ENCODE measurements around the gene MRPL10.

The MRPL10 gene

GRCh38 chr17:47875011-47875985, 44.0 kb upstream of the MRPL10 start:
- no peak for TF ChIP-seq CTCF (IDR thresholded peaks at IDR 0.05; ENCODE audit: insufficient read depth, low read length, missing control alignments)
- ChIA-PET CTCF (interaction anchor here (1.0 to 10.4 kb wide), 7 partner anchors 9 to 34 kb away, joined by 3 to 82 read pairs (median 6); partner anchors contain the start of gene SCRN2), POLR2A (no interaction called here)
- no peak for DNase-seq (ENCODE audit: low read depth, low spot score)
- H3K4me3 ChIP-seq (ENCODE audit: low read depth, low read length) = no peak overlapping the region

- ChIA-PET POLR2A (no interaction called here), CTCF (interaction anchor here (1.2 to 10.4 kb wide), 5 partner anchors 12 to 33 kb away, joined by 3 to 82 read pairs (median 4); partner anchors contain the start of genes SCRN2 and SP6)
- DNase-seq (ENCODE audit: low read depth, low spot score) = no peak
- no peak overlapping the region for H3K4me3 ChIP-seq (ENCODE audit: low read depth, low read length)
- no peak for TF ChIP-seq CTCF (IDR thresholded peaks at IDR 0.05; ENCODE audit: insufficient read depth, low read length, missing control alignments)
Measured at GRCh38 chr17:47873200-47874090, 42.1 kb upstream of the MRPL10 start.

- TF ChIP-seq CTCF (IDR thresholded peaks at IDR 0.05; ENCODE audit: insufficient read depth, low read length, missing control alignments) = no peak
- ChIA-PET POLR2A (no interaction called here), CTCF (interaction anchor here (0.7 to 10.4 kb wide), 5 partner anchors 12 to 32 kb away, joined by 3 to 82 read pairs (median 4); partner anchors contain the start of gene SCRN2)
- no peak overlapping the region for H3K4me3 ChIP-seq (ENCODE audit: low read depth, low read length)
- no peak for DNase-seq (ENCODE audit: low read depth, low spot score)
Measured at GRCh38 chr17:47872651-47873161, 41.4 kb upstream of the MRPL10 start.

GRCh38 chr17:47872019-47872650, 40.8 kb upstream of the MRPL10 start:
- no peak for TF ChIP-seq CTCF (IDR thresholded peaks at IDR 0.05; ENCODE audit: insufficient read depth, low read length, missing control alignments)
- ChIA-PET POLR2A (interaction anchor here (0.6 to 1.0 kb wide), 3 partner anchors 19 to 99 kb away, joined by 3 read pairs; partner anchors contain the start of genes CDK5RAP3 and SP2), CTCF (interaction anchor here (0.7 to 10.4 kb wide), 7 partner anchors 13 to 31 kb away, joined by 3 to 82 read pairs (median 4); partner anchors contain the start of genes SCRN2 and SP2)
- no peak for DNase-seq (ENCODE audit: low read depth, low spot score)
- no peak overlapping the region for H3K4me3 ChIP-seq (ENCODE audit: low read depth, low read length)

GRCh38 chr17:47871048-47871447, 39.7 kb upstream of the MRPL10 start:
- ChIA-PET POLR2A (interaction anchor here (0.6 to 1.0 kb wide), 2 partner anchors 17 to 100 kb away, joined by 3 read pairs; partner anchors contain the start of gene CDK5RAP3), CTCF (interaction anchor here (0.8 to 10.4 kb wide), 7 partner anchors 15 to 30 kb away, joined by 4 to 82 read pairs (median 6); partner anchors contain the start of genes SCRN2 and SP2)
- H3K4me3 ChIP-seq (ENCODE audit: low read depth, low read length) = no peak overlapping the region
- TF ChIP-seq CTCF (IDR thresholded peaks at IDR 0.05; ENCODE audit: insufficient read depth, low read length, missing control alignments) = no peak
- DNase-seq (ENCODE audit: low read depth, low spot score) = no peak
